GM12878 (cell line): ENCODE measurements around the gene PIK3R2. TPM values are rescaled to one million over a fixed set of nuclear protein-coding genes. Genes with fewer than 3 reads are reported as not detected.

ENCODE experiments used
- ASH2L ChIP-seq: fragments of 300-600, 200-600 bp; sonication (generic); IDR thresholded peaks from 2 replicates; pipeline ENCODE4 v1.6.1; 2017; ENCODE audit warnings: low read depth, mild to moderate bottlenecking, borderline replicate concordance
- BCL11A ChIP-seq: IDR thresholded peaks from 2 replicates; pipeline ENCODE4 v1.6.1; 2011; ENCODE audit warnings: low read depth, low read length
- CEBPB ChIP-seq, 2 experiments: fragments of 150-350 bp in 1 of 2; IDR thresholded peaks; 2 replicates each; pipeline ENCODE4 v1.6.1; 2012 to 2014; ENCODE audit warnings: low read depth in 2 of 2, low read length in 2 of 2, borderline replicate concordance in 1 of 2, inconsistent platforms in 1 of 2
- IKZF2 ChIP-seq, 2 experiments: fragments of 450-650 bp; IDR thresholded peaks; 2 replicates each; pipeline ENCODE4 v1.6.1; 2017; ENCODE audit warnings: mild to moderate bottlenecking in 2 of 2, moderate library complexity in 2 of 2
- NFIC ChIP-seq: IDR thresholded peaks from 2 replicates; pipeline ENCODE4 v1.6.1; 2012; ENCODE audit warnings: low read depth, mild to moderate bottlenecking, inconsistent platforms, low read length, moderate library complexity
- PKNOX1 ChIP-seq: fragments of 450-650 bp; IDR thresholded peaks from 2 replicates; pipeline ENCODE4 v1.6.1; 2016; ENCODE audit warnings: mild to moderate bottlenecking
- SMAD1 ChIP-seq: fragments of 450-650 bp; IDR thresholded peaks from 2 replicates; pipeline ENCODE4 v1.6.1; 2018; ENCODE audit warnings: mild to moderate bottlenecking, low read depth; ENCODE audit not compliant: partially characterized antibody
- SPI1 ChIP-seq: IDR thresholded peaks from 2 replicates; pipeline ENCODE4 v1.6.1; 2011; ENCODE audit warnings: low read depth, mild to moderate bottlenecking, low read length, moderate library complexity, borderline replicate concordance; ENCODE audit not compliant: insufficient read depth
- TCF12 ChIP-seq: IDR thresholded peaks from 2 replicates; pipeline ENCODE4 v1.6.1; 2011; ENCODE audit warnings: low read depth, mild to moderate bottlenecking, low read length
- YBX1 ChIP-seq: fragments of 450-650 bp; IDR thresholded peaks from 2 replicates; pipeline ENCODE4 v1.6.1; 2016; ENCODE audit warnings: antibody characterized with exemption
- ZNF592 ChIP-seq: fragments of 450-650 bp; IDR thresholded peaks from 2 replicates; pipeline ENCODE4 v1.6.1; 2017; ENCODE audit warnings: mild to moderate bottlenecking, moderate library complexity
- polyA plus RNA-seq, 11 experiments: library from polyadenylated mRNA; depleted of rRNA in 4 of 11; unstranded in 6 of 11; stranded (reverse) in 5 of 11; fragments of >200 nt; fragmentation: Nextera tagmentation in 4 of 11; fragmentation: Illumina TruSeq in 1 of 11; extraction: Ambion mirVana in 4 of 11; extraction: Trizol in 1 of 11; gene quantifications; 1 replicate in 1 of 11; 2 replicates in 10 of 11; pipeline versions ENCODE4 v1.2.1 to v1.2.3, GENCODE V29; 2011 to 2016; ENCODE audit warnings: inconsistent platforms in 2 of 11, missing spikeins in 2 of 11, low read depth in 1 of 11
- total RNA-seq, 4 experiments: library from RNA; depleted of rRNA in 3 of 4; stranded (reverse); fragments of >200 nt in 3 of 4; fragmentation: Illumina TruSeq in 1 of 4; extraction: Trizol in 1 of 4; gene quantifications; 2 replicates each; pipeline versions ENCODE4 v1.2.1 to v1.2.3, GENCODE V29; 2013 to 2021
- TF ChIP-seq, protein P1 (sequence below): IDR thresholded peaks from 2 replicates; pipeline ENCODE4 v1.6.1; 2011; ENCODE audit warnings: low read depth, mild to moderate bottlenecking, low read length, moderate library complexity, borderline replicate concordance; ENCODE audit errors: extremely low read depth

PIK3R2 gene
- total and polyA plus RNA-seq, 10 of the 15 experiments (the other 5 are each of a cell fraction or from before 2014, with no cell fraction given) = 0.26 to 22.6 (median 2.5) TPM

DNA sequence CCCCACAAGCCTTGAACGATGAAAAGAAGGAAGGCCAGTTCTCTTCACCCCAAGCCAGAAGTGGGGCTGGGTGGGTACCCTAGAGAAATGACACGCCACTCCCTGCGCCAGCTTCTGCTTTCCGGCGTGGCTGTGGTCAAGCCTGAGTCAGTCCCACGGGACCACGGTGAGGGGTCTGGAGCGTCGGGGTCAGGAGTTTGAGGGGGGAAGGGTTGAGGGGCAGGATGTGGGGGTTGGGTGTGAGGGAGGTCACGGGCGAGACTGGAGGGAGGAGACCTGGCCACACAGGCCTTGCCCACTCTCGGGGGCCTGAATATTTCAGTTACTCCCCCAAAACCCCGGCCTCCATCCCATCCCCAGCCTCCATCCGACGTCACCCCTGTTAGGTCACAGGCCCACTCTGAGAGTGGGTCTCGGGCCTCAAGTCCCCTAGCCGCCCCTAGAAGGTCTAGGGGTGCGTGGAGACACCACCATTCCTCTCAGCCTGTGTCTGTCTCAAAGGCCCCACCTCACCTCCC, 20.1 kb downstream of the PIK3R2 start (continued):
- no peak; the same call in 1 of the 2 replicates for TF ChIP-seq PKNOX1
- 0 out of 2 replicates have a peak, but pooled peaks have one; percentile 51 for TF ChIP-seq ZNF592
- TF ChIP-seq NFIC = no peak; the same call in 1 of the 2 replicates
- TF ChIP-seq IKZF2 (IDR thresholded peaks at IDR 0.05) = peak in 1 of 2 experiments; percentile 69; a peak in 2 of 4 replicates
- no peak for TF ChIP-seq YBX1
- TF ChIP-seq TCF12 = 0 out of 2 replicates have a peak, but pooled peaks have one; percentile 51
- TF ChIP-seq BCL11A = 0 out of 2 replicates have a peak, but pooled peaks have one; percentile 41
- TF ChIP-seq SMAD1 = peak; percentile 86
- no peak for TF ChIP-seq CEBPB (IDR thresholded peaks at IDR 0.05; ENCODE audit: borderline replicate concordance in 1 of 2, low read depth in 2 of 2, low read length in 2 of 2)
- TF ChIP-seq, protein P1, sequence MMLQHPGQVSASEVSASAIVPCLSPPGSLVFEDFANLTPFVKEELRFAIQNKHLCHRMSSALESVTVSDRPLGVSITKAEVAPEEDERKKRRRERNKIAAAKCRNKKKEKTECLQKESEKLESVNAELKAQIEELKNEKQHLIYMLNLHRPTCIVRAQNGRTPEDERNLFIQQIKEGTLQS = 0 out of 2 replicates have a peak, but pooled peaks have one; percentile 34
- no peak for TF ChIP-seq ASH2L
- TF ChIP-seq SPI1 = peak; percentile 42; the same call in 1 of the 2 replicates
